Measurements from ENCODE around the gene STRIP1. TPM values are rescaled to one million over a fixed set of nuclear protein-coding genes. Genes with fewer than 3 reads are reported as not detected.

STRIP1 gene
- total and polyA plus RNA-seq, 4 experiments from 2014 or later: 16.5 to 73.3 (median 51.7) TPM

DNA sequence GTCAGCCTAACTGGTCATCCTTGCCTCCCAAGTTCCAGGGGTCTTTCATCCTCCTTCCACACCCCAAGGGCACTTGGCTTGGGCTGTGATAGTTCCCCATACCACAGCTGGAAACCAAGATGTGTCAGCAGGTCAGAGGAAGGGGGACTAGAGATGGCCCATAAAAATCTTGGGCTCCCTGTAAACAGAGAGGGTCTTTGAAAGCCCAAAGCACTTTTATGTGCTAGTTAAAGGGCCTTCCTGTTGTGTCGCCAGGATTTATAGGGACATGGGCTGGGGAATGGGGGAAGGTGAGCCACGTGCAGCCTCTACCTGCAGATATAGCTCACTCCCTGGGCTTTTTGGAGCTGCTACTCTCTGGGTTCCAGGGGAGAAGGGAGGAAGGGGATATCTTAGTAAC lies 65.9 kb downstream of the STRIP1 start:
- Mint-ChIP-seq H3K4me3 (no peak overlapping the region), H3K4me1 (no peaks in the 10 kb centered on the region), H3K36me3 (no peaks in the 10 kb centered on the region), H3K9me3 (no peaks in the 10 kb centered on the region), H3K27me3 (peaks cover 4% of the 10 kb centered on the region in 2 donors), H3K27ac (no peak overlapping the region)
- intact Hi-C loops (cut with micrococcal nuclease): no loop called here
- H3K27me3 ChIP-seq (ENCODE audit: insufficient read depth, low read length): no peaks in the 10 kb centered on the region
- no peak for DNase-seq
- no peaks in the 10 kb centered on the region for H3K9me3 ChIP-seq (ENCODE audit: control insufficient read depth in 1 of 2, low read length in 2 of 2)
- CTCF ChIA-PET (ENCODE audit: partially characterized antibody): interaction anchor here (1.1 to 4.0 kb wide), 4 partner anchors 9 to 41 kb away, joined by 3 to 14 read pairs (median 6); no protein-coding TSS in a partner anchor
- POLR2A ChIA-PET (ENCODE audit: partially characterized antibody): no interaction called here
- no peak overlapping the region for H3K4me3 ChIP-seq (ENCODE audit: low read length in 2 of 2)
- H3K4me1 ChIP-seq (ENCODE audit: insufficient read depth, low read length): no peaks in the 10 kb centered on the region
- H3K27ac ChIP-seq (ENCODE audit: low read depth, low read length): no peak overlapping the region
- H3K36me3 ChIP-seq (ENCODE audit: insufficient read depth, low read length): no peaks in the 10 kb centered on the region

- Mint-ChIP-seq H3K27me3 (peaks cover 1 to 4% of the 10 kb centered on the region in 2 donors), H3K27ac (no peak overlapping the region), H3K4me3 (no peak overlapping the region), H3K9me3 (no peaks in the 10 kb centered on the region), H3K36me3 (no peaks in the 10 kb centered on the region), H3K4me1 (no peaks in the 10 kb centered on the region)
- no peak overlapping the region for H3K4me3 ChIP-seq (ENCODE audit: low read length in 2 of 2)
- POLR2A ChIA-PET (ENCODE audit: partially characterized antibody): no interaction called here
- H3K4me1 ChIP-seq (ENCODE audit: insufficient read depth, low read length): no peaks in the 10 kb centered on the region
- no peak for DNase-seq
- H3K27ac ChIP-seq (ENCODE audit: low read depth, low read length): no peak overlapping the region
- H3K27me3 ChIP-seq (ENCODE audit: insufficient read depth, low read length): no peaks in the 10 kb centered on the region
- no peaks in the 10 kb centered on the region for H3K36me3 ChIP-seq (ENCODE audit: insufficient read depth, low read length)
- CTCF ChIA-PET (ENCODE audit: partially characterized antibody): interaction anchor here (1.1 to 6.4 kb wide), 5 partner anchors 11 to 49 kb away, joined by 3 to 40 read pairs (median 20); partner anchors contain the start of gene UBL4B
- intact Hi-C loops (cut with micrococcal nuclease): no loop called here
- no peaks in the 10 kb centered on the region for H3K9me3 ChIP-seq (ENCODE audit: control insufficient read depth in 1 of 2, low read length in 2 of 2)
Measured at GRCh38 chr1:110102081-110102480, 67.7 kb downstream of the STRIP1 start.

Other genes with a start within 250 kb of the STRIP1 start
- 10 to 100 TPM; 10.3 to 13.9 TPM for gene CSF1, start 123.8 kb upstream of the STRIP1 start, total RNA-seq
- 10 to 100 TPM in 1 of 2 donors, 1 to 10 TPM in 1; 5.0 to 12.5 TPM for gene CSF1, start 123.8 kb upstream of the STRIP1 start, polyA plus RNA-seq
- gene AHCYL1, start 49.9 kb upstream of the STRIP1 start, total RNA-seq: 10 to 100 TPM; 44.2 to 45.1 TPM
- gene AHCYL1, start 49.9 kb upstream of the STRIP1 start, polyA plus RNA-seq: 10 to 100 TPM; 41.7 to 54.9 TPM
- gene ALX3, start 36.0 kb downstream of the STRIP1 start, total RNA-seq: not detected
- gene ALX3, start 36.0 kb downstream of the STRIP1 start, polyA plus RNA-seq: not detected
- gene UBL4B, start 77.8 kb downstream of the STRIP1 start, total RNA-seq: not detected
- not detected for gene UBL4B, start 77.8 kb downstream of the STRIP1 start, polyA plus RNA-seq
- not detected for gene SLC6A17, start 115.9 kb downstream of the STRIP1 start, total RNA-seq
- gene SLC6A17, start 115.9 kb downstream of the STRIP1 start, polyA plus RNA-seq: not detected
- gene KCNC4, start 175.7 kb downstream of the STRIP1 start, total RNA-seq: 10 to 100 TPM; 11.9 to 13.4 TPM
- gene KCNC4, start 175.7 kb downstream of the STRIP1 start, polyA plus RNA-seq: 1 to 10 TPM; 2.3 to 3.0 TPM

Measured in CD4-positive, alpha-beta memory T cell (primary cell).